ENCODE results near the gene FAM193B. TPM values are rescaled to one million over a fixed set of nuclear protein-coding genes. Genes with fewer than 3 reads are reported as not detected.

FAM193B gene
- total and polyA plus RNA-seq, 4 donors, result 49.0 to 139 (median 81.4) TPM

DNA sequence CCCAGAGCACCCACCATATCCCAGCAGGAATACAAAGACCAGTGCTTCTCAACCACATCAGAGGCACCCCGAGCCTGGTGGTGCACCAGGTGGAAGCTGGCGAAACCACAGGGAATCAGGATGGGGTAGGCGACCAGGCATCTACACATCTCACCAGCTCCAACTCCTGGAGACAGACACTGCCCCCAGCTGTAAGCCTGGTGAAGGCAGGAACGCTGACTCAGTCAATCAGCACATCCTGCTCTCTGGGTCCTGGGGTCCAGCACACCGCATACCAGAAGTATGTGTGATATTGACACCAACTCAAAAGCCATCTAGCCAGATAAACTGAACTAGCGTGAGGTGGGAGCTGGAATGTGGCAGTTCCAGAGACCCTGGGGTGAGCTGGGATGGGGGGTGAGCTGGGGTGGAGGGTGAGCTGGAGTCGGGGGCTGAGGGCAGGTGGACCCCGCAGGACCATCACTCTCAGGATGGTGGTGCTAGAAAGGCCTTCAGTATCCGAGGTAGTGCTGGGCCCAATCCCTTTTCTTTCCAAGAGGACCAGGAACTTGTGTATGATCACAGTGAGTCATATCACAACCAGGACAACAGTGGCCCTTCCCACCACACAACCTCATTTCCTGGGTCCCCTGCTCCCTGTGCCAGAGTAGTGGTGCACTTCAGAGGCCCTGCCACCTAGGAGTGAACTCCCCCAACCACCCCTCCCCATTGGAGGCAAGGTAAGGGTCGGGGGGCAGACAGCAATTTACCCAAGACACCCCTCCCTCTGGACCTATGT lies 83.4 kb downstream of the FAM193B start:
- H3K27me3 ChIP-seq (ENCODE audit: control insufficient read depth in 3 of 3, insufficient read depth in 3 of 3, low read length in 2 of 3), result no peaks in the 10 kb centered on the region
- H3K9me3 ChIP-seq (ENCODE audit: control insufficient read depth in 4 of 4, insufficient read depth in 3 of 4, low read length in 3 of 4), result peaks cover 0 to under 1% (median 0%) of the 10 kb centered on the region in 4 donors
- H3K4me1 ChIP-seq (ENCODE audit: control insufficient read depth in 5 of 5, insufficient read depth in 5 of 5, low read length in 5 of 5), result peaks cover 0 to 35% (median 12%) of the 10 kb centered on the region in 5 donors
- WGBS, 2 donors, result 87 to 88% methylated on average over 10 of the region's 10 CpGs
- ATAC-seq (ENCODE audit: insufficient read depth, low FRiP score) (no peak), DNase-seq (no peak)
- TF ChIP-seq CTCF (IDR thresholded peaks at IDR 0.05; ENCODE audit: control extremely low read depth, extremely low read depth), result no peak
- H3K4me3 ChIP-seq, result no peak overlapping the region
- H3K27ac ChIP-seq (ENCODE audit: low read depth in 1 of 2, low read length in 1 of 2), result no peak overlapping the region
- H3K36me3 ChIP-seq (ENCODE audit: control insufficient read depth in 4 of 4, insufficient read depth in 4 of 4, low read length in 4 of 4), result peaks cover 0 to 27% (median 16%) of the 10 kb centered on the region in 4 donors
- H3K9ac ChIP-seq (ENCODE audit: insufficient read depth in 1 of 2, low read length in 2 of 2), result no peak overlapping the region

Other genes with a start within 250 kb of the FAM193B start
- gene MXD3, start 242.7 kb downstream of the FAM193B start, total RNA-seq, result 1 to 10 TPM; 7.4 to 8.4 TPM
- gene MXD3, start 242.7 kb downstream of the FAM193B start, polyA plus RNA-seq, result 10 to 100 TPM; 17.5 to 29.0 TPM
- gene LMAN2, start 202.9 kb downstream of the FAM193B start, total RNA-seq, result 100 to 1,000 TPM; 179 to 183 TPM
- 100 to 1,000 TPM; 101 to 316 TPM for gene LMAN2, start 202.9 kb downstream of the FAM193B start, polyA plus RNA-seq
- gene RGS14, start 196.6 kb downstream of the FAM193B start, total RNA-seq, result 10 to 100 TPM in 1 of 2 donors, 1 to 10 TPM in 1; 9.3 to 28.8 TPM
- 10 to 100 TPM; 17.3 to 32.8 TPM for gene RGS14, start 196.6 kb downstream of the FAM193B start, polyA plus RNA-seq
- not detected for gene SLC34A1, start 170.1 kb downstream of the FAM193B start, total RNA-seq
- under 1 TPM in 1 of 2 donors, not detected in 1; 0.02 TPM for gene SLC34A1, start 170.1 kb downstream of the FAM193B start, polyA plus RNA-seq
- not detected for gene PFN3, start 153.9 kb downstream of the FAM193B start, total RNA-seq
- not detected for gene PFN3, start 153.9 kb downstream of the FAM193B start, polyA plus RNA-seq
- gene F12, start 145.0 kb downstream of the FAM193B start, total RNA-seq, result 1 to 10 TPM in 1 of 2 donors, not detected in 1; 1.4 TPM
- gene F12, start 145.0 kb downstream of the FAM193B start, polyA plus RNA-seq, result 1 to 10 TPM; 1.3 to 1.7 TPM
- 10 to 100 TPM; 22.4 to 58.1 TPM for gene GRK6, start 127.9 kb downstream of the FAM193B start, total RNA-seq
- 10 to 100 TPM; 20.7 to 68.0 TPM for gene GRK6, start 127.9 kb downstream of the FAM193B start, polyA plus RNA-seq
- 1 to 10 TPM; 2.9 to 7.2 TPM for gene PRR7, start 107.7 kb downstream of the FAM193B start, total RNA-seq
- 1 to 10 TPM; 1.9 to 5.0 TPM for gene PRR7, start 107.7 kb downstream of the FAM193B start, polyA plus RNA-seq
- 10 to 100 TPM; 36.5 to 38.3 TPM for gene DBN1, start 80.9 kb downstream of the FAM193B start, total RNA-seq
- 10 to 100 TPM; 18.7 to 24.1 TPM for gene DBN1, start 80.9 kb downstream of the FAM193B start, polyA plus RNA-seq
- gene PDLIM7, start 57.0 kb downstream of the FAM193B start, total RNA-seq, result 100 to 1,000 TPM in 1 of 2 donors, 10 to 100 TPM in 1; 49.2 to 124 TPM
- 100 to 1,000 TPM in 1 of 2 donors, 10 to 100 TPM in 1; 65.5 to 102 TPM for gene PDLIM7, start 57.0 kb downstream of the FAM193B start, polyA plus RNA-seq
- gene DOK3, start 44.7 kb downstream of the FAM193B start, total RNA-seq, result 10 to 100 TPM; 15.6 to 73.5 TPM
- gene DOK3, start 44.7 kb downstream of the FAM193B start, polyA plus RNA-seq, result 100 to 1,000 TPM in 1 of 2 donors, 10 to 100 TPM in 1; 22.0 to 146 TPM
- 10 to 100 TPM; 64.9 to 82.4 TPM for gene DDX41, start 37.6 kb downstream of the FAM193B start, total RNA-seq
- 100 to 1,000 TPM in 1 of 2 donors, 10 to 100 TPM in 1; 63.2 to 110 TPM for gene DDX41, start 37.6 kb downstream of the FAM193B start, polyA plus RNA-seq
- gene TMED9, start 37.6 kb upstream of the FAM193B start, total RNA-seq, result 100 to 1,000 TPM in 1 of 2 donors, 10 to 100 TPM in 1; 76.4 to 232 TPM
- gene TMED9, start 37.6 kb upstream of the FAM193B start, polyA plus RNA-seq, result 100 to 1,000 TPM; 133 to 325 TPM
- 10 to 100 TPM; 14.3 to 40.0 TPM for gene B4GALT7, start 45.6 kb upstream of the FAM193B start, total RNA-seq
- 10 to 100 TPM; 31.1 to 31.8 TPM for gene B4GALT7, start 45.6 kb upstream of the FAM193B start, polyA plus RNA-seq
- 10 to 100 TPM in 1 of 2 donors, not detected in 1; 14.4 TPM for gene FAM153A, start 228.3 kb upstream of the FAM193B start, total RNA-seq
- gene FAM153A, start 228.3 kb upstream of the FAM193B start, polyA plus RNA-seq, result 1 to 10 TPM; 2.2 to 3.5 TPM

Measured in lung (tissue), 12 donors.